Endothelial cell of hepatic sinusoid (primary cell): ENCODE results near the gene CCDC66.
"Not testable (repeated sequence)": the region's sequence is repeated elsewhere in the genome, so short reads cannot be mapped to it uniquely, and the experiment has no call there.

Source experiments
- in situ Hi-C: cut with HindIII; loops from 2 replicates; pipeline ENCODE4 v1.10.0; 2017; ENCODE audit warnings: low sequenced_read_pairs

Gene CCDC66

DNA sequence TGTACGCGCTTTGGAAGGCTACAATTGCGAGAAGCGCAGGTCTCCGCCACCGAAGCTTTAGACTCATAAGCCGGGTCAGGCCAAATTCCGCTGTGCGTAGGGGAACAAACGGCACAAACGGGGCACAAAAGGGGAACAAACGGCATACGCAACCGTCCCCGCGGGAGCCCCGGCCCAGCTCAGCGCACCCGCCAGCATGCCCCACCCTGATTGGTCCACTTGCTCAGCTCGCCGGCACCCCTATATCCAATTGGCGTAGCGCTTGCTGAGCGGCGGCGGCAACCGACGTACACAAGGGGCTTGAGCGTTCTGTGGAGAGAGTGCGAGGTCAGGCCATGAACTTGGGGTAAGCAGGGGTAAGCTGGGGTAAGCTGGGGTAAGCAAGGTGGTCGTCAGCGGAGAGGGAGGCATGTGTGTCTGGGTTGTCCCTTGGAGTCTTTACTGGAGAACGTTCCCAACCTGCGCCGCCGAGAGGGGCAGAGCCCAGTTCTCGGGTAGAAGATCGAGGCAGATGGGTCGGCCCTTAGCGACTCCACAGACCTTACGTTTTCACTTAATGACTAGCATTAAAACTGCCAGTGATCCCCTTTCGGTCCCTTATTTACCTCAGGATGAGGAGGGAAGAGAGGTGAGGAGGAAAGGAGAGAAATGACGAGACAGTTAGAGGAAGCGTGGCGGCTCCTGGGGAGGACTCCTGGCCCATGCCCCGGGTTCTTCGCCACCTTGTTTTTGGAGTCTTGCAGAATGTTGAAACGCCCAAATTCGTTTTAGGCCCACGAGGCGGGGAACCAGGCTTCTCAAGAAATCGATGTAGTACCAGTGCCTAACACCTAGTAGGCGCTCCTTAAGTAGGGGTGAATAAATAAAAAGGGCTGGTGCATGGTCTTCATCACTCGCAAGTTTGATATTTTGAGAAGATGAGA is at the start of gene CCDC66:
TSS of gene CCDC66 (plus strand) at position 268 of the 923 bp plus-strand sequence. CDS start at position 336, 68 bp downstream.
- in situ Hi-C loops, result no loop called here

DNA sequence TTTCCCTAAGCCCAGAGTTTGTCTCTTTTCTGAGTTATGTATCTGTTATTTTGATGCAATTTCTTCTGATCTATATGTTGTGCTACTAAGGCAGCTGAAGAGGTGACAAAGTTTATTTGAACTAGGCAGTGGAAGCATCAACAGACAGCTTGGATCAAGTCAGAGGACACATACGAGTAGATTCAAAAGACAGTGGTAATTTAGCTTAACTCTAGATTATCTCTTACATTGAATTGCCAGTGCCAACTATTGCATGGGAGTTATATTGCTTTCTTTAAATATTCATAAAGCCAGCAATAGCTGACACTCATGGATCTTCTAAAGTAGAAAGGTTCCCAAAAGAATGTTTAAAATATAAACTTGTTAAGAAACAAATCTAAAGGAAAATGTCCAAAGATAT is 37.3 kb upstream of the CCDC66 start:
- in situ Hi-C loops, result no loop called here

DNA sequence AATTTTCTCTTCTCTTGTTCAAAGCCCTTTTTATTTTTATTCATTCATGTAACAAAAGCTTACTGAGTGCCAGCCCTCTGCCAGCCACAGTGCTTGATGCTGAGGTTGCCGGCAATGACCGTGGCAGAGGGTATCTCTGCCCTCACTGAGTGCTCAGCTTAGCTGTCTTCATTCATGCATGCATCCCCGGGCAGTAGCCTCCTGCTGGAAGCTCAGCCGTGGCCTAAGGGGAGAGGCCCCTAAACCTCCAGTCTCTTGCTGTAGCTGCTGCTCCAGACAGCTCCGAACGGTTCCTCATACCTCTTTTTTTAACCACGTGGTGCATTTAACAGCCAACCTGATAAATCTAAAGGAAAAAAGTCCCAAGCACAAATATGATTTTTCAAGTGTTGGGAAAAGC is 34.6 kb upstream of the CCDC66 start:
- in situ Hi-C loops, result no loop called here

DNA sequence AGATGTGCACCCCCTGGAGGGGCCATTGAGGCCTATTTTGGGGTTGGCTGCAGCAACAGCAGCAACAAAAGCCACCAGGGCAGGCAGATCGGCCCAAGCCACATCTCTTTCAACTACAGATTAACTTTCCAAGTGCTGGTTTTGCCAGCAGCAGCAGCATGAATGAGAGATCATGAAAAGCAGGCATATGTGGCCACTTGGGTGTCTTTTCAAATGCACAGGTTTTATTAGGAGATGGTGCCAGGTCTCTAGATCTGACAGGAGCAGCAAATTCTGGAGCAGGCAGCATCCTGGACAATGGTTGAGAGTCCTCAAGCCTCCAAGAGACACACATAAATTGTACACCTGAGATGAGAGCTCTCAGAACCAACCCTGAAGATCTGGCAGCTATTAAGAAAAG is 31.7 kb upstream of the CCDC66 start:
- in situ Hi-C loops, result no loop called here

DNA sequence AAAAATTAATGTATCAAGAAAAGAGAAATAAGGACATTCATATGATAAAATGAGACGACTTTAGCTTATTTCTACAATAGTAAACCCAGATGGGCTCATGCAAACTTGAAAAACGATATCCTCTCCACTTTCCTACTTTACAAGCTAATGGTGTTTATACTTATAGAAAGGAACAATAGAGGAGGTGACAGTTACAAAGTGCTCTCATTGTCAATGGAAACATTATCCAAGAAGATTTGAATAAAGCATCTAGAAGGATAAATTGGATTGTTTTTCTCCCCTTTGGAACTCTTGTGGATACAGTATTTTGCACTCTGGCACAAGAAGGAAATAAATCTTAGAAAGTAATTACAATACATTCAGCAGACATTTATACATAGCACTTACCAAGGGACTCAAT is 20.2 kb upstream of the CCDC66 start:
- in situ Hi-C loops, result no loop called here

DNA sequence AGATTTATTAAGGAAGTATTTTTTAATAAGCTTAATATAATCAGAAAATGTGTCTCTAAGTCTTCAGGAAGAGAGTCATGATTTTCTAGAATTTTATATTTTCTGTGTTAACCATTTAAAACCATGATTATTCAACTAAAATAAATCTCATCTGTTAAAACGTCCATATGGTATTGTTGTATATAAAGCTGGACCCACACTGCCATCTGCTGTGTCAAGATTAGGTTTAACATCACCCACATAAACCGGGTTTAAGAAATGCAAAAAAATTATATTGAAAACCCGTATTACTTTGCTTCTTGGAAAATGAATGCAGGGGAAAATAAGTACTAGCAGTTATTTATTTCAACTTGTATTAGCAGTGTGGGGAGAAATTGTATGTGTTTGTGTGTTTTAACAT is 9.5 kb upstream of the CCDC66 start:
- in situ Hi-C loops, result no loop called here

DNA sequence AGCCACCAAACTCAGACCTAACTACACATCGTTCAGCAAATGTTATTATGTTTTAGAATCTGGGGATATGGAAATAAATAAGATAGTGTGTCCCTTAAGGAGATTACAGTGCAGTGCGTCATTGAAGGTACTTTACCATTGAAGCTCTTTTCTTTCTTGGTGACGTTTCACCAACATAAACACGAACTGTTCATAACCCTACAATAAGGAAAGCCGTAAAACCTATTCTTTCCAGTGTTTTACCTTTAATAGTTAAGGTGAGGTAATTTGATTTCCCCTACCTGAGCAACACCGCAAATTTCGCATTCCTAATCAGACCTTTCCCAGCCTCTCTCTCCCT is 826 bp downstream of the CCDC66 start:
- in situ Hi-C loops, result no loop called here

DNA sequence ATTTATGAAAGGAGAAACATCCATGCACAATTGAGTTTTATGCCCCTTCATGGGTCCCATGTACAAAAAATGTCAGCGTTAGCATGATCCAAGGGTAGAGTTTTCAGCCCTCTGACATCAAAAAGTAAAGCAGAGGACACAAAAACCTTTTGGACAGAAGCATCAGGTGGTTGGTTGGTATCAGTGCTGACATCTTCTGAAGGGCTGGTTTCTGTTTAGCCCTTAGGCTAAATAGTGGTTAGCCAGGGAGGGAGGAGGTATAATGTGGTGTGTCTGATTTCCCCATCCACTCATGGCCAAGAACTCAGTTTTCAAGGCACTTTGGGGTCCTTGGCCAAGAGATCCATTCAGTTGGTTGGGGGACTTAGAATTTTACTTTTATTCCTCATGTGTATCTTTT is 16.5 kb downstream of the CCDC66 start:
- in situ Hi-C loops, result no loop called here

DNA sequence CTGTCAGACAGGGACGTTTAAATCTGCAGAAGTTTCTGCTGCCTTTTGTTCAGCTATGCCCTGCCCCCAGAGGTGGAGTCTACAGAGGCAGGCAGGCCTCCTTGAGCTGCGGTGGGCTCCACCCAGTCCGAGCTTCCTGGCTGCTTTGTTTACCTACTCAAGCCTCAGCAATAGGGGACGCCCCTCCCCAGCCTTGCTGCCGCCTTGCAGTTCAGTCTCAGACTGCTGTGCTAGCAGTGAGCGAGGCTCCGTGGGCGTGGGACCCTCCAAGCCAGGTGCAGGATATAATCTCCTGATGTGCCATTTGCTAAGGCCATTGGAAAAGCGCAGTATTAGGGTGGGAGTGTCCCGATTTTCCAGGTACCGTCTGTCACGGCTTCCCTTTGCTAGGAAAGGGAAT is 25.0 kb downstream of the CCDC66 start:
- in situ Hi-C loops, result not testable (repeated sequence)

DNA sequence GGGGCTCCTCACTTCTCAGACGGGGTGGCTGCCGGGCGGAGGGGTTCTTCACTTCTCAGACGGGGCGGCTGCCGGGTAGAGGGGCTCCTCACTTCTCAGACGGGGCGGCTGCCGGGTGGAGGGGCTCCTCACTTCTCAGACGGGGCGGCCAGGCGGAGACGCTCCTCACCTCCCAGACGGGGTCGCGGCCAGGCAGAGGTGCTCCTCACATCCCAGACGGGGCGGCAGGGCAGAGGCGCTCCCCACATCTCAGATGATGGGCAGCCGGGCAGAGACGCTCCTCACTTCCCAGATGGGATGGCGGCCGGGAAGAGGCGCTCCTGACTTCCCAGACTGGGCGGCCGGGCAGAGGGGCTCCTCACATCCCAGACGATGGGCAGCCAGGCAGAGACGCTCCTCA is 27.3 kb downstream of the CCDC66 start:
- in situ Hi-C loops, result not testable (repeated sequence)

DNA sequence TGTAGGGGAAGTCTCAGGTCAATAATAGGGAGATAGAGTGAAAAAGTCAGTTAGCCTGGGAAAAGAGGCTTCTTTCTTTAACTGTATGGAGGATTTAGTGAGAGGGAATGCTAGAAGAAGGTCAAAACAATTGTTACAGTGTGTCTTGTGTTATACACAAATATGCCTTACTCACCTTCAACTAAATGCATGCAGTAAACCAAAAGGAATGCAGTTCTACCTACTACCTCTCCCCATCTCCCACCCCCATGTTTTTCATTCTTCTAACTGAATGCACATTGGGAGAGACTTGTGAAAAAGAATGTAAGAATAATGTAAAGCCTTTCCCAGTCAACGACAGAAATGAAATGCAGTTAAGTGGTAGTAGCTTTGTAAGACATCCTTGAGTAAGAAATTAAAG is 33.8 kb downstream of the CCDC66 start:
- in situ Hi-C loops, result no loop called here

DNA sequence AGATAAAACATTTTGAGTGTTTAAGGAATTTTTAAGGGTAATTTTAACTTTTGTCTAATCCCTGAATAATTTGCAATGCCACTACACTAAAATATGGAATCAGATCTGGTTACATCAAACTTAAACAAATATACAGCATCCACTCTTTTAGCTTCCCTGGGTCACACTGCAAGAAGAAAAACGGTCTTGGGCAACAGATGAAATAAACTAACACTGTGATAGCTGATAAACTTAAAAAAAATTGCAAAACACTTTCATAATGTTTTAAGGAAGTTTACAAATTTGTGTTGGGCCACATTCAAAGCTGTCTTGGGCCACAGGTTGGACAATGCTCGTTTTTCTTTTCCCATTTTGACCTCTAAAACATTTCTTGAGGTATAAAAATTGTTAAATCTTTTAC is 34.3 kb downstream of the CCDC66 start:
- in situ Hi-C loops, result no loop called here

DNA sequence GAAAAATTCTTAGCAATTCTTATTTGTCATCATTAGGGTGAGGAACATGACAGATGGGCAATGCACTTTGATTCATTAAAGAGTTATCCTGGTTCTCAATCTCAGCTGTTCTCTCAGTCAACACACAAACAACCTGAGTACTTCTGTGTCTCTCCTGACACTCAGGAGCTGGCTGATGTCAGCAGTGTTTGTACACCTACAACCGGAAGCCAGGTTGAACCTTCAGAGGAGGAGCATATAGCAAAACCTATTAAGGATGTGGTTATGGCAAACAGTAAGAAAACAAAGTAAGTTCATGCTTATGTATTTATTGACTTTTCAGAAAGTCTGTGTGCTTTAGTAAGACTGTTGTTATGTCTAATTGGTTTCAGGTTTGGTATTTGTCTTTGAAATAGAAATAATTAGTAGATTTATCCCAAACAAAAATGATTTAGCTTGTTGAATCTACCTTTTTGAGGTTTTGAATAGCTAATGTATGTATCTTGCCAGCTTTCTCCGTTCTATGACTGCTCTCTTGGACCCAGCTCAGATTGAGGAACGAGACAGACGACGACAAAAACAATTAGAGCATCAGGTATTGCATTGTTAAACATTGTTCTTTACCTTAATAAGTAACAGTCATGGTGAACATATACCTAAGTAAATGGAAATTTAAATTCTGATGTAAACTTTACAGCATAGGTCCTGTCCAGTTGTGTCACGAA is 36.6 kb downstream of the CCDC66 start:
- in situ Hi-C loops, result no loop called here

DNA sequence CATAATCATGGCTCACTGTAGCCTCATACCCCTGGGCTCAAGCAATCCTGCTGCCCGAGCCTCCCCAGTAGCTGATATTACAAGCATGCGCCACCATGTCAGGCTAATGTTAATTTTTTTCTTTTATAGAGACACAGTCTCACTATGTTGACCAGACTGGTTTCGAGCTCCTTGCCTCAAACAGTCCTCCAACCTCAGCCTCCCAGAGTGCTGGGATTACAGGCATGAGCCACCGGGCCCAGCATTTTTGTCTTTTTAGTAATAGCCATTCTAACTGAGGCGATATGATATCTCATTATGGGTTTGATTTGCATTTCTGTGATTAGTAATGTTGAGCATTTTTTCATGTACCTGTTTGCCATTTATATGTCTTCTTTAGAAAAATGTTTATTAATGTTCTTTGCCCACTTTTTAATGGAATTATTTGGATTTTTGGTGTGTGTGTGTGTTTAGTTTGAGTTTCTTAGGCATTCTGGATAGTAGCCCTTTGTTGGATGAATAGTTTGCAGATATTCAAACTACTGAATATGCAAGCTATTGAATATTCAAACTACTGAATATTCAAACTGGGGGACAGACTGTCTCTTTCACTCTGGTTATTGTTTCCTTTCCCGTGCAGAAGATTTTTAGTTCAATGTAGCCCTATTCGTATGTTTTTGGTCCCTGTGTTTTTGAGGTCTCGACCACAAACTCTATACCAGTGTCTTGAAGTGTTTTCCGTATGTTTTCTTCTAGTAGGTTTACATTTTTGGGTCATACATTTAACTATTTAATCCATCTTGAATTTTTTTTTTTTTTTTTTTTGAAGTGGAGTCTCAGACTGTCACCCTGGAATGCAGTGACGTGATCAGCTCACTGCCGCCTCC is 39.2 kb downstream of the CCDC66 start:
- in situ Hi-C loops, result no loop called here

DNA sequence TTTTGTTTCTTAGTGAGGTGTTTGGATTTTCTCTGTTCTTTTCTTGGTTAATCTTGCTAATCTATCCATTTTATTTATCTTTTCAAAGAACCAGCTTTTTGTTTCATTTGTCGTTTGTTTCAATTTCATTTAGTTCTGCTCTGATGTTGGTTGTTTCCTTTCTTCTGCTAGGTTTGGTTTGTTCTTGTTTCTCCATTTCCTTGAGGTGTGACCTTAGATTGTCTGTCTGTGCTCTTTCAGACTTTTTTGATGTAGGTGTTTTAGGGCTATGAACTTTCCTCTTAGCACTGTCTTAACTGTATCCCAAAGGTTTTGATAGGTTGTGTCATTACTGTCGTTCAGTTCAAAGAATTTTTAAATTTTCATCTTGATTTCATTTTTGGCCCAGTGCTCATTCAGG is 51.5 kb downstream of the CCDC66 start:
- in situ Hi-C loops, result not testable (repeated sequence)

DNA sequence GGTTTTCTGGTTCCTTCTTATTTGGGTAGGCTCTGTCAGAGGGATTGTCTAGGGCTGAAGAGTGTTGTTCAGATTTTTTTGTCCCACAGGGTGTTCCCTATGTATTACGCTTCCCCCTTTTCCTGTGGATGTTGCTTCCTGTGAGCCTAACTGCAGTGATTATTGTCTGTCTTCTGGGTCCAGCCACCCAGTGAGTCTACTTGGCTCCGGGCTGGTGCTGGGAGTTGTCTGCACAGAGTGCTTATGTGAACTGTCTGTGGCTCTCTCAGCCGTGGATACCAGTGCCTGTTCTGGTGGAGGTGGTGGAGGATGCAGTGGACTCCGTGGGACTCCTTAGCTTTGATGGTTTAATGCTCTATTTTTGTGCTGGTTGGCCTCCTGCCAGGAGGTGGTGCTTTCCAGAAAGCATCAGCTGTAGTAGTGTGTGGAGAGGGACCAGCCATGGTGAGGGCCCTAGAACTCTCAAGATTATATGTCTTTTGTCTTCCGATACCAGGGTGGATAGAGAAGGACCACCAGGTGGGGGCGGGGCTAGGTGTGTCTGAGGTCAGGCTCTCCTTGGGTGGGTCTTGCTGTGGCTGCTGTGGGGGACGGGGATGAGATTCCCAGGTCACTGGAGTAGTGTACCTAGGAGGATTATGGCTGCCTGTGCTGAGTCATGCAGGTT is 53.8 kb downstream of the CCDC66 start:
- in situ Hi-C loops, result loop anchor here (10.0 kb wide), 1 partner anchor 46 kb away; no protein-coding TSS in a partner anchor

DNA sequence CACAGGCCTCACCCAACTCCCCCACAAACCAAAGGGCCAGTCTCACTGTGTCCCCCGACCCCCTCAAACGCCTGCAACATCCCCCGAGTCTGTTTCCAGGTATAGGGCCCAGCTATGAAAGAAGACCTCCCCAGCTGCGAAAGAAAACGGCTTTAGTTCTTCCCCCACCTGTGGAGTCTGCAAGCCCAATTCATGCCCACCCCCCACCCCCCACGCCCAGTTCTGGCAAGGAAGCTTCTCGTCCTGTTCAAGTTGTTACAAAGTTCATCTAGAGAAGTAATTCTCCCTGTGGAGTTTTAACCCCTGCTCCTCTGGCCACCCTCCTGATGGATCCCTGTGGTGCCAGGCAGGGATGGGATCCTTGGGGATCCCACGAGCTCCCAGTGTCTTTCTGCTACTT is 54.4 kb downstream of the CCDC66 start:
- in situ Hi-C loops, result loop anchor here (10.0 kb wide), 1 partner anchor 47 kb away; no protein-coding TSS in a partner anchor

DNA sequence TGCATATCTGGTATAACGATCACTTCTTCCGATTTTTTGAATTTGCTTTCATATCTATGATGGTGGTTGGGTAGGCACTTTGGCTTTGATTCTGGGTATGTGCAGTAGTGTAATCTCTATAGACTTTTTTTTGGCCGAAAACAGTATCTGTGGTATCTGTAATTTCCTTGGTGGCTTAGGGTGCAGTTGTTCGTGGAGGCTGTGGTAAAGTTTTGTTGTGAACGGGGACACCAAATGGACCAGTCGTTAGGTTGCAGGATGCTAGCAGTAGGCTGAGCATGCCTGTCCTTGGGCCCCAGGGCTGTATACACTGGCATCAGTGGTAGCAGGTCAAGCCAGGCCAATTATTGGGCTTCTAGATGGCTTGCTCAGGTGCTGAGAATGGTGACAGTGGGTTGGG is 55.2 kb downstream of the CCDC66 start:
- in situ Hi-C loops, result loop anchor here (10.0 kb wide), 1 partner anchor 47 kb away; no protein-coding TSS in a partner anchor

DNA sequence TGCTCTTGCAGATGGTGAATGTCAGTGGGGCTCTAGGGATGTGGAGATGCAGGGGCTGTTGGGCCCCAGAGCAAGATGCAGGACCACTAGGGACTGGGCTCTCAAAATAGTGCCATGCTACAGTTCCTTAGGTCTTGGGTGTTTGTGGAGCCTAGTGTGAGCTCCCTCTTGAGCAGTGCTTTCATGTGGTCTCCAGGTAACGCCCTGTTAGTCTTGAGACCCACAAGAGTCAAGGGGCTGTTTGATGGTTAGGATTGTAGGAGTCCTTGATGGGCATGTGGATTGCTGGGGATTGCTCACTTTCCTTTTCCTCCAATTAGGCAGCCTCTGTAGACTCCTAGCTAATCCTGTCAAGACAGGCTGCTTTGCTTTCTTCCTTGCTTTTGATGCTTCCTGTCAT is 56.0 kb downstream of the CCDC66 start:
- in situ Hi-C loops, result loop anchor here (10.0 kb wide), 1 partner anchor 48 kb away; no protein-coding TSS in a partner anchor

DNA sequence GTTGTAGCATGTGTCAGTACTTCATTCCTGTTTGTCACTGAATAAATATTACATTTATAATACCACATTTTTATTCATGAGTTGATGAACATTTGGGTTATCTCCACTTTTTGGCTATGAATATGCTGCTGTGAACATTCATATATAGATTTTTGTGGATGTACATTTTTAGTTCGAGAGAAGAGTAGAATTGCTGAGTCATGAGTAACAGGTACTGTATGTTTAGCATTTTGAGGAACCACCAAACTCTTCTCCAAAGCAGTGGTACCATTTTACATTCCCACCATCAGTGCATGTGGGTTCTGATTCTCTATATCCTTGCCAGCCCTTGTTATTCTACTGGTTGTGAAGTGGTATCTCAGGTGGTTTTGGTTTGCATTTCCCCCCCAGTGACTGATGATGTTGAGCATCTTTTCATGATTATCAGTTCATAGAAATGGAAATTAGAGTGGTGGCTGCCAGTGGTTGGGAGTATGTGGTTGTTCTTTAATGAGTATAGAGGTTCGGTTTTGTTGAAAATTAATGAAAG is 59.6 kb downstream of the CCDC66 start:
- in situ Hi-C loops, result loop anchor here (10.0 kb wide), 1 partner anchor 52 kb away; no protein-coding TSS in a partner anchor
